H9 (cell line): ENCODE measurements around the gene CACTIN. TPM values are rescaled to one million over a fixed set of nuclear protein-coding genes. Genes with fewer than 3 reads are reported as not detected.

Experiments
- DNase-seq: peaks from one replicate; pipeline ENCODE4 v3.0.0-alpha.2; 2017
- H2AFZ ChIP-seq: one replicate; pipeline ENCODE4 v1.6.1; 2013; ENCODE audit warnings: mild to moderate bottlenecking, low read length, control low read depth, moderate library complexity
- H2AK5ac ChIP-seq: 2 replicates; pipeline ENCODE4 v1.6.1; 2013; ENCODE audit warnings: low read length, control low read depth, mixed read lengths; ENCODE audit not compliant: insufficient read length
- H2BK120ac ChIP-seq: one replicate; pipeline ENCODE4 v1.6.1; 2013; ENCODE audit warnings: low read depth, mild to moderate bottlenecking, low read length, control low read depth, inconsistent platforms; ENCODE audit not compliant: poor library complexity, severe bottlenecking
- H2BK12ac ChIP-seq: 2 replicates; pipeline ENCODE4 v1.6.1; 2013; ENCODE audit warnings: low read length, control low read depth, mixed read lengths, low read depth; ENCODE audit not compliant: insufficient read length
- H2BK15ac ChIP-seq: 2 replicates; pipeline ENCODE4 v1.6.1; 2013; ENCODE audit warnings: low read depth, low read length, control low read depth
- H2BK20ac ChIP-seq: one replicate; pipeline ENCODE4 v1.6.1; 2013; ENCODE audit warnings: low read depth, mild to moderate bottlenecking, low read length, control low read depth, inconsistent platforms; ENCODE audit not compliant: poor library complexity, severe bottlenecking
- H2BK5ac ChIP-seq: 2 replicates; pipeline ENCODE4 v1.6.1; 2013; ENCODE audit warnings: low read length, control low read depth, mixed read lengths; ENCODE audit not compliant: insufficient read length
- H3K14ac ChIP-seq: 2 replicates; pipeline ENCODE4 v1.6.1; 2013; ENCODE audit warnings: low read length, control low read depth; ENCODE audit not compliant: insufficient read depth
- H3K18ac ChIP-seq: 2 replicates; pipeline ENCODE4 v1.6.1; 2013; ENCODE audit warnings: low read depth, mild to moderate bottlenecking, mixed read lengths, low read length, control low read depth; ENCODE audit not compliant: insufficient read length
- H3K23ac ChIP-seq: 2 replicates; pipeline ENCODE4 v1.6.1; 2013; ENCODE audit warnings: low read length, control low read depth, mixed read lengths, low read depth; ENCODE audit not compliant: insufficient read length
- H3K23me2 ChIP-seq: 2 replicates; pipeline ENCODE4 v1.6.1; 2013; ENCODE audit warnings: low read depth, mild to moderate bottlenecking, mixed read lengths, low read length, control low read depth; ENCODE audit not compliant: insufficient read length, poor library complexity, severe bottlenecking
- H3K27ac ChIP-seq: 2 replicates; pipeline ENCODE4 v1.5.1; 2013; ENCODE audit warnings: low read length, control low read depth, mixed read lengths, low read depth; ENCODE audit not compliant: insufficient read length
- H3K27me3 ChIP-seq: 2 replicates; pipeline ENCODE4 v1.6.1; 2013; ENCODE audit warnings: low read length, control low read depth, inconsistent platforms; ENCODE audit not compliant: insufficient read depth
- H3K4ac ChIP-seq: 2 replicates; pipeline ENCODE4 v1.6.1; 2013; ENCODE audit warnings: low read depth, mild to moderate bottlenecking, control low read depth, inconsistent platforms, low read length, moderate library complexity
- H3K4me1 ChIP-seq: 2 replicates; pipeline ENCODE4 v1.6.1; 2013; ENCODE audit warnings: low read length, control low read depth, inconsistent platforms; ENCODE audit not compliant: insufficient read depth
- H3K4me2 ChIP-seq: 2 replicates; pipeline ENCODE4 v1.6.1; 2013; ENCODE audit warnings: low read length, control low read depth, mixed read lengths; ENCODE audit not compliant: insufficient read length, insufficient read depth
- H3K56ac ChIP-seq: 2 replicates; pipeline ENCODE4 v1.6.1; 2013; ENCODE audit warnings: low read depth, mild to moderate bottlenecking, mixed read lengths, low read length, control low read depth; ENCODE audit not compliant: insufficient read length
- H3K79me1 ChIP-seq: 2 replicates; pipeline ENCODE4 v1.6.1; 2013; ENCODE audit warnings: low read depth, mild to moderate bottlenecking, moderate library complexity, low read length, control low read depth, inconsistent platforms; ENCODE audit not compliant: insufficient read depth, poor library complexity, severe bottlenecking
- H3K79me2 ChIP-seq: 2 replicates; pipeline ENCODE4 v1.6.1; 2013; ENCODE audit warnings: low read length, control low read depth, inconsistent platforms; ENCODE audit not compliant: insufficient read depth
- H3K9ac ChIP-seq: 2 replicates; pipeline ENCODE4 v1.6.1; 2013; ENCODE audit warnings: low read length, control low read depth, mixed read lengths; ENCODE audit not compliant: insufficient read length; ENCODE audit errors: extremely low read depth
- H3K9me3 ChIP-seq: one replicate; pipeline ENCODE4 v1.6.1; 2013; ENCODE audit warnings: low read depth, low read length, inconsistent platforms; ENCODE audit not compliant: control insufficient read depth
- H3T11ph ChIP-seq: one replicate; pipeline ENCODE4 v1.6.1; 2013; ENCODE audit warnings: mild to moderate bottlenecking, low read length, control low read depth, inconsistent platforms
- H4K20me1 ChIP-seq: one replicate; pipeline ENCODE4 v1.6.1; 2013; ENCODE audit not compliant: control insufficient read depth, insufficient read length, insufficient read depth
- H4K5ac ChIP-seq: 2 replicates; pipeline ENCODE4 v1.6.1; 2013; ENCODE audit warnings: low read depth, mild to moderate bottlenecking, mixed read lengths, low read length, control low read depth; ENCODE audit not compliant: insufficient read length
- H4K8ac ChIP-seq: replicated peaks from 2 replicates; pipeline ENCODE4 v1.6.1; 2013; ENCODE audit warnings: low read length, control low read depth, mixed read lengths, low read depth; ENCODE audit not compliant: insufficient read length
- H4K91ac ChIP-seq: 2 replicates; pipeline ENCODE4 v1.6.1; 2013; ENCODE audit warnings: low read depth, mild to moderate bottlenecking, moderate library complexity, mixed read lengths, low read length, control low read depth; ENCODE audit not compliant: insufficient read length
- H3K27ac Mint-ChIP-seq, 3 experiments: 2 replicates in 2 of 3; 3 replicates in 1 of 3; pipeline ENCODE4 v1.8.0; 2020 to 2021; ENCODE audit warnings: mixed read lengths in 3 of 3, mild to moderate bottlenecking in 1 of 3, moderate library complexity in 1 of 3
- H3K27me3 Mint-ChIP-seq: 2 replicates; pipeline ENCODE4 v1.8.0; 2021; ENCODE audit warnings: low read depth, mild to moderate bottlenecking, moderate library complexity, mixed read lengths
- H3K36me3 Mint-ChIP-seq, 3 experiments: 2 replicates in 2 of 3; 3 replicates in 1 of 3; pipeline ENCODE4 v1.8.0; 2020 to 2021; ENCODE audit warnings: low read depth in 3 of 3, mixed read lengths in 3 of 3; ENCODE audit not compliant: insufficient read depth in 1 of 3
- H3K4me1 Mint-ChIP-seq, 2 experiments: 2 replicates each; pipeline ENCODE4 v1.8.0; 2020; ENCODE audit warnings: mixed read lengths in 2 of 2
- H3K4me3 Mint-ChIP-seq, 2 experiments: 2 replicates in 1 of 2; 3 replicates in 1 of 2; pipeline ENCODE4 v1.8.0; 2020 to 2021; ENCODE audit warnings: mild to moderate bottlenecking in 2 of 2, mixed read lengths in 2 of 2, moderate library complexity in 1 of 2
- H3K9me3 Mint-ChIP-seq, 2 experiments: 2 replicates in 1 of 2; 3 replicates in 1 of 2; pipeline ENCODE4 v1.8.0; 2020; ENCODE audit warnings: mild to moderate bottlenecking in 2 of 2, mixed read lengths in 2 of 2, moderate library complexity in 1 of 2
- CTCF ChIP-seq: fragments of 200-600 bp; sonication (generic); conservative IDR thresholded peaks from 3 replicates; pipeline ENCODE4 v1.8.0; 2021; ENCODE audit warnings: antibody characterized with exemption, mild to moderate bottlenecking
- WGBS: extraction: QIAGEN DNeasy Blood & Tissue Kit; methylation state at CpG from one replicate; pipeline ENCODE4 v1.1.7; 2013; ENCODE audit warnings: missing lambda C conversion rate, low lambda C conversion rate, mixed read lengths; ENCODE audit not compliant: insufficient read length; ENCODE audit errors: extremely low coverage; 5-methylcytosine and 5-hydroxymethylcytosine counted together
- total RNA-seq: library from RNA; stranded (reverse); gene quantifications from 2 replicates; pipeline ENCODE4 v1.2.1, GENCODE V29; 2021

The CACTIN gene
- total RNA-seq, 1 experiment from 2014 or later = 37.3 TPM

- Histone ChIP-seq H3K27ac (no peak overlapping the region), H3K79me2 (no peaks in the 10 kb centered on the region), H3T11ph (no peak overlapping the region), H2BK12ac (no peak overlapping the region), H3K27me3 (no peaks in the 10 kb centered on the region), H3K14ac (no peak overlapping the region), H3K18ac (no peak overlapping the region), H4K91ac (no peak overlapping the region), H2AK5ac (no peak overlapping the region), H3K4me2 (no peak overlapping the region), H2BK15ac (no peak overlapping the region), H4K5ac (no peak overlapping the region), H2BK20ac (no peak overlapping the region), H3K4me1 (no peaks in the 10 kb centered on the region), H3K4ac (no peak overlapping the region), H3K79me1 (no peaks in the 10 kb centered on the region), H3K23me2 (no peaks in the 10 kb centered on the region), H4K8ac (no peak overlapping the region), H3K9ac (no peak overlapping the region), H2BK5ac (no peak overlapping the region), H2AFZ (no peak overlapping the region), H2BK120ac (no peak overlapping the region), H3K23ac (no peak overlapping the region), H3K56ac (no peak overlapping the region), H3K9me3 (no peaks in the 10 kb centered on the region), H4K20me1 (no peaks in the 10 kb centered on the region)
- Mint-ChIP-seq H3K36me3 (peaks cover 11 to 46% (median 40%) of the 10 kb centered on the region in 3 experiments), H3K9me3 (no peaks in the 10 kb centered on the region), H3K27me3 (no peaks in the 10 kb centered on the region), H3K27ac (no peak overlapping the region), H3K4me1 (no peaks in the 10 kb centered on the region), H3K4me3 (no peak overlapping the region)
- TF ChIP-seq CTCF = peak; percentile 32; the same call in 2 of the 3 replicates
- DNase-seq = no peak
- WGBS = no CpG with 5 or more reads among the region's 19 CpGs
Measured at GRCh38 chr19:3656747-3657394, 30.3 kb upstream of the CACTIN start.
